Islet precursor cell (in vitro differentiated cells): ENCODE measurements around the gene CHST12.
"Not testable (repeated sequence)": the region's sequence is repeated elsewhere in the genome, so short reads cannot be mapped to it uniquely, and the experiment has no call there.

Experiments
- DNase-seq: peaks from one replicate; pipeline ENCODE4 v3.0.0-alpha.2; 2018

Gene CHST12

DNA sequence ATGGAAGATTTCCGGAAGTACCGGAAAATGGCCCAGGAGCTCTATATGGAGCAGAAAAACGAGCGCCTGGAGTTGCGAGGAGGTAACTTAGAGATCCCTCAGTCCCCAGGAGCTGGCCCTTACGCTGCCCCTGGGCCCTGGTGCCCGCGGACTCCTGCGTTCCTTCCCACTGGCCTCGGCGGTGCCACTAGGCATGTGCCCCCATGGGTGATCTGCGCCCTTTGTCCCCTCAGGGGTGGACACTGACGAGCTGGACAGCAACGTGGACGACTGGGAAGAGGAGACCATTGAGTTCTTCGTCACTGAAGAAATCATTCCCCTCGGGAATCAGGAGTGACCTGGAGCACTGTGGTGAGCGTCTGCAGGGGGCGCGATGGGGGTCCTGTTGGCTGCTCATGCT is 24.2 kb upstream of the CHST12 start:
- DNase-seq: no peak

DNA sequence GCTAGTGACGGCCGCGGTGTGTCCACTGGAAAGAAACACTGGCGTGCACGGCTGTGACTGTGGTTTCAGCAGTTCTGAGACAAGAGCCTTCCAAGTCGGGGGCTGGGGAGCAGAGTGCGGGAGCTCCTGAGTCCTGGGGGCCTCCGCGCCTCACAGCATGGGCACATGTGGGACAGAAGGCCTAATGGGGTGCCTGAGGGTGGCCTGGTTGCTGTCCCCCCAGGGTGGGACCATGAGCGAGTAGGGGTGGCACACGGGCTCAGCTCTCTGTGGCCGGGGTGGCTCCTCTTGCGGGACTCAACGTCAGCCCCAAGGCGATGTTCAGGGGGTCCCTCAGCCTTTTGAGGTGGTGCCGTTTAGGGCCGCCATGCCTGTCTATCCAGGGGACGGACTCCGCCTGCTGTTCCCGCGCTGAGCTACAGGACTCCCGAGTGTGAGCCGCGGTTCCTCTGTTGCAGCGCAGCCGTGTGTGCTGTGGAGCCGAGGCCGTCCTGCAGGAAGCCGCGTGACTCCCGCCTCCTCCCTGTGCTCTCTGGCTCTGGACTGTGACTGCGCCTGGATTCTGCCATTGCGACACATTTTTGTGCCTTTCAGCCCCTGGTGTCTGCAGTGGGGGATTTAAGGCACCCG is 23.5 kb upstream of the CHST12 start:
- DNase-seq: no peak

DNA sequence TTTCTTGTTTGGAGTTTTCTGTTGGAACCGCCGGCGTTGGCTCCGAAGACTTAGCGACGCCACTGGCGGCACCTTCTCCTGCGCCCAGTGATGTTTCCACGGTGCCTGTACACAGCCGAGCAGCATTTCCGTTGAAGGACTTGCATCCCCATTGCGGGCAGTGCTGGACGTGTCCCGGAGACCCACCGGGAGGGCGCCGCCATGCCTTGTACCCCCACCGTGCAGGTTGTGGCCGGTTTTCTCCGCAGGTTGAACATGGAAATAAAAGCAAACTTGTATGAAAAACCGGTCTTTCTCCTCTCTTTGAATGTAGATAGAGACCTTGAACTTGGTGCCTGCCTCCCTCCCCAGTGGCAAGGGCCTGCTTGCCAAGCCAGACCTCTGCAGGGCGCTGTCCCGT is 22.9 kb upstream of the CHST12 start:
- no peak for DNase-seq

DNA sequence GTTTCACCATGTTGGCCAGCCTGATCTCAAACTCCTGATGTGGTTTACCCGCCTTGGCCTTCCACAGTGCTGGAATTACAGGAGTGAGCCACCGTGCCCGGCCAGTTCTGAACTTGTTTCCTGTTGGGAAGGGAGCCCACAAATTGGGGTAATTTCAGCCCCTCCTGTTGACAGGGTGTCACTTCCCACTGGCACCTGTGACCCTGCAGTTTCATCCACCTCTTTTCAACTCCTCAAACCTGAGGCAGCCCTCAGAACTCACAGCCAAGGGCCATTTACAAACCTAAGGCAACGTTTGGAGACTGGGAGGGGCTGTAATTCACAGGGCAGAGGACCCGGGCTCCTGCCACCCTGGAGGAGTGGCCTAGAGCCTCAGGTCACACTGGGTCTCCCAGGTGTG is 22.2 kb upstream of the CHST12 start:
- DNase-seq: no peak

DNA sequence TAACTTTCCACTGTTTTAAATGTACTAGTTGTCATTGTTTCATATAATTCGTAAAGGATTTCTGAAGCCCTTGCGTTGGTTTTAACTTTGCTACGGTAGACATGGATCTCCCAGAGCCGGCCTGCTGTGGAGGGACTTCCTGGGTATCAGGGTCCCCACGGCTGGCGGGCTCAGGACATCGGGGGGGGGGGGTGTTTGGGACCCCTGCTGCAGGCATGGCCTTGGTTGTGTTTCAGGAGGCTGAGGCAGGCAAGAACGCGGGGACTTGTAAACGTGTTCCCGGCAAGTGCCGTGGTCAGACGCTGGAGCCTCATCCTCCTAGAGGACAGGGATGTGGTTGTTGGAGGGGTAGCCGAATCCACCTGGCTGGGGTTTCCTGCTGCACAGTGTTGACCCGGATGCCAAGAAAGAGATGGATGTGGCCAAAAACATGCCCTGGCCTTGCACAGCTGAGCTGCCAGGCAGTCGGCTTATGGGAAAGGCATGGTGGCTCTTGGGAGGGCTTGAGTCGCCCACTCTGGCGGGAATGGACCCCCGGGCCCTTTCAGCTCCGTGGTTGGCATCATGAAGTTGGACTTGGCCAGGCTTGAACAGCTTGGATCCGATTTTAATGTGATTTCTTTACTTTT is 21.4 kb upstream of the CHST12 start:
- DNase-seq: peak; percentile 52

DNA sequence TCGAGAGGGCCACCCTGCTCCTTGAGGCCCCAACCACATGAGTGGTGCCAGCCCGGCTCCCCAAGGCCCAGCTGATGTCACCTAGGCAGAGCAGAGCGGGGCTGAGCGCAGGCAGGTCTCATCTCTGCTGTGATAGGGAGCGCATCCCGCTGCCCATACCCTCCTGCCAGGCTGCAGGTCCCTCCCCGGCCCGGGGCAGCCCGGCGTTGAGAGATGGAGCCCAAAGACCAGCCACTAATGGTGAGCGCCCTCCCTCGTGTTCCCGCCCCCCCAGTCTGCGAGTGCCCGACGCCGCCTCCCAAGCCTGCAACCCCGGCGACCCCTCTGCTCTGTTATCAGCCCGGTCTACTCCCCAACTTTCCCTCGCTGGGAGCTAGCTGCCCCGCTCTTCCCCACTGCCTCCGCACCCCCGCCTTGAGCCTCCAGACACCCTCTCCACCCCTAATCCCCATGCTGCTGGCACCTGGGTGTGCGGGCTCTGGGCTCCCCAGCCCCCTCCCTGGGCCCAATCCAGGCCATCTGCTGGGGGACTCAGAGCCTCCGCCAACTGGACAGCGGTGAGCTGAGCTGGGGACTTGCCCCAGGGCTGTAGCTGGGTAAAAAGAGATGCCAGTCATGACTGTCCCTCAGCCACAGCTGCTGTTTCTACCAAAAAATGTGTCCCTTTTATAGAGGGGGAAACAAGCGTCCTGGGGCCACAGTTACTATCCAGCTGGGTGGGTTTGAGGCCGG is 19.7 kb upstream of the CHST12 start:
- no peak for DNase-seq

DNA sequence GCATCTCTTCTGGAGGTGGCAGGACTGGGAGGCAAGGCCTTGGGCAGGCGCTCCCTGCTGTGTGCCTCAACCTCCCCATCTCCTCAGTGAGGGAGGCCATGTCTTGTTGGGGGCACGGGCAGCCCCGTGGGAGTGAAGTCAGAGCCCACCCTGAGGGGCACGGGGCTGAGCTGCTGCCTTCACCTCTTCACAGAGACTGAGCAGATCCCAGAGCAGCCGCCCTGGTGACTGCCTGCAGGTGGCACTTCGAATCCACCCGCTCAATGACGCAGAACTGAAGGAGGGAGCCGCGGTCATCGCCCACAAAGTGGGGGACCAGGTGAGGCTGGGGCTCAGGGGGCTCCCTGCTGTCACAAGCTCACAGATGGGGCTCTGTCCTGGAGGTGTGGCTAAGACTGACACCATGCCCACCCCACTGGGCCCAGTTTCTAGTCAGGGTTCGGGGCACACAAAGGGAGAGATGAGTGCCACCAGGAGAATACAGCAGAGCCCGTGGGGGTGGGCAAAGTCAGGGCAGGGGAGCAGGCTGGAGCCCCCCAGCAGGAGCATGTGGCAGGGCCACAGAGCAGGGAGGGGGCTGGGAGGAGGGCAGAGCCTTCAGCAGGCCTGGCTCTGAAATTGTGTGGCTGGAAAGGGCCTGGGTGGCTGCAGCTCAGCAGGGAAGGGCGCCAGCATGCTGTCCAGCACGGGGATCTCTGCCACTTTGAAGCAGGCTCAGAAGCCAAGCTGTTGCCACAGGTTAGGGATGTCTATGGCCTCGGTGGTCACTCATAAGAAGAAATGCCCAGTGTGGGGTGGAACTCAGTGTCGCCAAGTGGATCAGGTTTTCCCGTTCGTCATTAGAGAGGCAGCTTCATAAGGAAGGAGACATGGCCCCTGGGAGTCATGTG is 18.8 kb upstream of the CHST12 start:
- peak; percentile 51 for DNase-seq

DNA sequence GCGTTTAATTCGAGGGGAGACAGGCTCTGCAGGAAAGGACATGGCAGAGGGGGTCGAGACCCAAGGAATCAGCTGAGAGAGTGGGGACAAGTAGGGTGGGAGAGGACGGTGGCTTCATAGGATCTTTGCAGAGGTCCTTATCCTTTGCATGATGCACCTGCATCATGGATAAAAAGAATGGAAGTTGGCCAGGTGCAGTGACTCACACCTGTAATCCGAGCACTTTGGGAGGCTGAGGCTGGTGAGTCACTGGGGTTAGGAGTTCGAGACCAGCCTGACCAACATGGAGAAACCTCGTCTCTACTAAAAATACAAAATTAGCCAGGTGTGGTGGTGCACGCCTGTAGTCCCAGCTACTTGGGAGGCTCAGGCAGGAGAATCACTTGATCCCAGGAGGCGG is 17.3 kb upstream of the CHST12 start:
- DNase-seq: not testable (repeated sequence)

DNA sequence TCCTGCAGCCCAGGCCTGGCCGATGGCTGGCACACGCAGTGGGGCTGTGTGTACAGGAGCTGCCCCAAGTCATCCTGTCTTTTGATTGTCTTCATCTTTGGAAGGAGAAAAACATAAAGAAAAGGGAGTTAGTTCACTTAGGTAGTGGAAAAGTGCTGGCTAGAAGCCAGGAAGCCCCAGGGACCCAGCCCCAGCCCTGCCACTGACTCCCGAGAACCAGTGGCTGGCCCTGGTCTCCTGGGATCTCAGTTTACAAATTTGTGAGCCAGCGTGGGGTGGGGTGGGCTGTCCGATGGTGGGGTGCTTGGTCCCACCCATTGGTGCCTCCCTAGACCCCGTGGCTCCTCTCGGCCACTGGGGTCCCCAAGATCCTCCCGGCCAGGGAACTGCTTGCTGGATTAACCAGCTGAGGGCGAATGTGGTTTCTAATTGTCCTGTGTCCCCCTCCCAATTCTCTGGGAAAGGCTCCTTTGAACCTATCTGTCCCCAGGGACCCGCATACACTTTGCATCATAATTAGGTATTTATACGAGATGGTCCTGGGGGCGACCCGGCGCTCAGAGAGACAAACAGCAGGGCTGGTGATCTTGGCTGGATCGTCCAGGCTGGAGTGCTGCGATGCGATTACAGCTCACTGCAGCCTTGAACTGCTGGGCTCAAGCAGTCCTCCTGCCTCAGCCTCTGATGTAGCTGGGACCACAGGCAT is 16.3 kb upstream of the CHST12 start:
- no peak for DNase-seq

DNA sequence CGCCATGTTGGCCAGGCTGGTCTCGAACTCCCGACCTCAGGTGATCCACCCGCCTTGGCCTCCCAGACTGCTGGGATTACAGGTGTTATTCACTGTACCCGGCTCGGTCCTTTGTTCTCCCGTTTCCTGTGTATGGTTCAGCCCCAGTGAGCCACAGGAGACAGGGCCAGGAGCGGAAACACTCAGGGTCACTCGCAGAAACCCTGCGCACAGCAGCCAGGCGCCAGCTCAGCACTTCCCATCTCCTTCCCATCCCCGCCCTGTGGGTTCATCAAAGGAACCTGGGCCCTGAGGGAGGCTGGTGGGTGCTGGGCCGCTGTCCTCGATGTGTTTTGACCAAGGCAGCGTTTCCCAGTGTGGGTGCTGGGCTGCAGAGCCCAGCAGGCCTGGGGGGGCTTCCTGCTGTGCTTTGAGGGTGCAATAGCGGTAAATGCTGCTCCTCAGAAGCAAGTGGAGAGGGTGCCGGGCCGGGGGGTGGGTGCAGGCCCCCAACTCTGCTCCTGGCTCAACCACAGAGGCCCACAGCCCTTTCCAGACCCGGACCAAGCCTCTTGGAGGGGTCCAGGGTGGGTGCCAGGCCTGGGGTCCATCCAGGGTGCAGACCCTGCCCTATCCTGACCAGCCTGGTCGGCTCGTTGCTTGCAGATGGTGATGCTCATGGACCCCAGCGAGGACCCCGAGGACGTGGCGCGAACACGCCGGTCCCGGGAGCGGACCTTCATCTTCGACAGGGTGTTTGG is 15.3 kb upstream of the CHST12 start:
- peak; percentile 49 for DNase-seq

DNA sequence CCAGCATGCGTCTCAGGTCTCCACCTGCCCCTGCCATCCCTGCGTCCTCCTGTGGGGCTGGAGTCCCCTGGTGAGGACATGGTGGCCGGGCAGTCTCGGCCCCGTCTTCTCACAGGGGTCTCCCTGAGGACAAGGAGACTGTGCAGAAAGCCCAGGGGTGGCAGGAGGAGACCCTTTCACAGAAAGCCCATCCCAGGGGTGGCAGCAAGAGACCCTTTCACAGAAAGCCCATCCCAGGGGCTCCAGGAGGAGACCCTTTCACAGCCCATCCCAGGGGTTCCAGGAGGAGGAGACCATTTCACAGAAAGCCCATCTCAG is 14.8 kb upstream of the CHST12 start:
- DNase-seq: no peak

DNA sequence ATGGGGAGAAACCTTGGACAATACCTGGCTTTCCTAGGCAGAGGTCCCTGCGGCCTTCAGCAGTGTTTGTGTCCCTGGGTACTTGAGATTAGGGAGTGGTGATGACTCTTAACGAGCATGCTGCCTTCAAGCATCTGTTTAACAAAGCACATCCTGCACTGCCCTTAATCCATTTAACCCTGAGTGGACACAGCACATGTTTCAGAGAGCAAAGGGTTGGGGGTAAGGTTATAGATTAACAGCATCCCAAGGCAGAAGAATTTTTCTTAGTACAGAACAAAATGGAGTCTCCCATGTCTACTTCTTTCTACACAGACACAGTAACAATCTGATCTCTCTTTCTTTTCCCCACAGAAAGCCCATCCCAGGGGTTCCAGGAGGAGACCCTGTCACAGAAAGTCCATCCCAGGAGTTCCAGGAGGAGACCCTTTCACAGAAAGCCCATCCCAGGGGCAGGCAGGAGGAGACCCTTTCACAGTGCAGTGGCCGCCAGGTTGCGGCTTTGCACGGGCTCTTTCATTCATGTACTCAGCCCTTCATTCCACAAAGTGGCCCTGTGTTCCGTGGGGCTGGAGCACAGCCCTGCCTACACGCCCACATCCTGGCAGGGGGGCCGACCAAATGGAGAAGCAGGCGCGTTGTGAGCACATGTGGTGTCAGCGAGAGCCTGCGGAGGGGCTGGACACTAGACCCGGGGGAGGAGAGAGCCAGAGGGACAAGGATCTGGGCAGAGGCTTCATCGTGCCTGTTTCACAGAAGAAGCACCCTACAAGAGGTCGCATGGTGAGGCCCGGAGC is 13.2 kb upstream of the CHST12 start:
- DNase-seq: peak; percentile 50

DNA sequence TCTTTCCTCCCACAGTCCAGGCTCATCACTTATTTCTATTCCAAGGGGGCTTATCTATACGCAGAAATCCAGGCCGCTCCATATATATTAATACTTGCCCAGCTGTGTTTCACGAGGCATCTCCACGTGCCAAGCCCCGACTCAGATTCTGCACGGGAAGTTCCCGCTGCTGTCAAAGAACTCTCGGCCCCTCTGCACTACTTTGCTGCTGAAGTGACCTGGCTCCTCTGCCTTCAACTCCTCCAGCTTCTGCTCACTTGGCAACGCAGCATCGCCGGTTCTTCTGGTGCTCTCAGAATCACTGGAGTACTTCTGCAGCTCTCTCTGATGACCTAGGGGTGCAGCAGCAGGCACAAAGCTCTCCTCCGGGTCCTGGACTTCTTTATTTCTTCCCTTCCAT is 9.7 kb upstream of the CHST12 start:
- no peak for DNase-seq

DNA sequence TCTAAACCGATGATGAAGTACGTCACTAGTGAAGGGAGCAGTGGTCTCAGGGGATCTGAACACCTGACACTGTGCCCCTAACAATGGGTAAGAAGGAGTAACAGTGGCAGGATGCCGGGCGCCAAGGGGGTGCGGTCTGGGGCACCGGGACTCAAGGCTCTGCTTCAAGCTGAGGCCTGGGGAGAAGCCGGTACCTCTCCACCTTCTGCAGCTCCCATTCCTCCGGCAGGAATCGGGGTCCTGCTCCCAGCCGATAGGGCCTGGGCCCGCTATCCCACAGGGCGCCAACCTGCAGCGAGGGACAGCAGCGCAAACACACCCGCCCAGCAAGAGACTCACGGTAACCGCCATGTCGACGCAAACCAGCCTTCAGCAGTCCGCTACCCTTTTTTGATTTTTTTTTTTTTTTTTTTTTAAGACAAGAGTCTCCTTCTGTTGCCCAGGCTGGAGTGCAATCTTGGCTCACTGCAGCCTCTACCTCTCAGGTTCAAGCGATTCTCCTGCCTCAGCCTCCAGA is 8.8 kb upstream of the CHST12 start:
- DNase-seq: no peak

DNA sequence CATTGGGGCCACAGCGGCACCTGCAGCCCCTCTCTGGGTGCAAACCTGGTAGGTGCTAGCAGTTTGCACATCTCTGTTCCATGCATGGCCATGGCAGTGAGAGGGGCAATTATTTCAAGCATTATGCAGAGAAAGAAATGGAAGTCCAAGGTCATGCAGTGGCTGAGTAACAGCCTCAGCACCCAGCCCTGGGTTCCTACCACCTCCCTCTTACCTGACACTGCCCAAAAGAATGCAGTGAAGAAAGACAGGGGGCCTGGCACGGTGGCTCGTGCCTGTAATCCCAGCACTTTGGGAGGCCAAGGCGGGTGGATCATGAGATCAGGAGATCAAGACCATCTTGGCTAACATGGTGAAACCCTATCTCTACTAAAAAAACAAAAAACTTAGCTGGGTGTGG is 4.9 kb upstream of the CHST12 start:
- no peak for DNase-seq

DNA sequence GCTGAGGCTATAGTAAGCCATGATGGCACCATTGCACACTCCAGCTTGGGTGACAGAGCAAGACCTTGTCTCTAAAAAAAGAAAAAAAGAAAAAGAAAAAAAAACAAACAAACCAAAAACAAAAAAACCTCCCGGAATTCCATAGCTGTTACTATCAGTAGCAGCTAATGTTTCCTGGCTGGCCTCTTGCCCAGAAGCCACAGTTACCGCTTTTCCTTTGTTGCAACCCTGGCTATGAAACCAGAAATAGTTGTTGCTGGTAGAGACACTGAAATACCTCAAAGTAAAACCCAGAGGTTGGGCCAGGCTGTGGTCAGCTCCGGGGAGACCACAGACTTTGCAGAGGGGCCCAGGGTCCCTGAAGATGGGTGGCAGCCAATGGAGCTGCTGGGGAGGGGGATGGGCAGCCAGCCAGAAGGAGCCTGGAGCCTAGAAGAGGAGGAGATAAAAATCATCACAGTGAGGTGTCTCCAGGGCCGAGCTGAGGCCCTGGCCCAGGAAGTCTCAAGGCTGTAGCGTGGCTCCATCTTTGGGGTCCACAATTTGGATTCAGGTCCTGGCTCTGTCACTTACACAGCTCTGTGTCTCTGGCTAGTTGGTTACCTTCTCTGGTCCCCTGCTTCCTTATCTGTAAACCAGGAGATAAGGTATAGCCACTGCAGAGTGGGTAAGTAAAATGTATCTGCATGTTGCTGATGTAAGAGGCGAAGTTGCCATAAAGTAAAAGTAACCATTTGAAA is 3.4 kb upstream of the CHST12 start:
- peak; percentile 79 for DNase-seq

DNA sequence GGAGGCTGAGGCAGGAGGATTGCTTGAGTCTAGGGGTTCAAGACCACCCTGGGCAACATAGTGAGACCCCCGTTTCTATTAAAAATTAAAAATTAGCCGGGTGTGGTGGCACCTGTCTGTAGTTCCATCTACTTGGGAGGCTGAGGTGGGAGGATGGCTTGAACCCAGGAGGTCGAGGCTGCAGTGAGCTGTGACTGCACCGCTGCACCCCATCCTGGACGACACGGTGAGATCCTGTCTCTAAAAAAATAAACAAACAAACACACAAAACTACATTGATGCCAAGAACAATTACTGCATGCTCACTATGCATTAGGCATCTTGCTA is 761 bp upstream of the CHST12 start:
- DNase-seq: no peak

DNA sequence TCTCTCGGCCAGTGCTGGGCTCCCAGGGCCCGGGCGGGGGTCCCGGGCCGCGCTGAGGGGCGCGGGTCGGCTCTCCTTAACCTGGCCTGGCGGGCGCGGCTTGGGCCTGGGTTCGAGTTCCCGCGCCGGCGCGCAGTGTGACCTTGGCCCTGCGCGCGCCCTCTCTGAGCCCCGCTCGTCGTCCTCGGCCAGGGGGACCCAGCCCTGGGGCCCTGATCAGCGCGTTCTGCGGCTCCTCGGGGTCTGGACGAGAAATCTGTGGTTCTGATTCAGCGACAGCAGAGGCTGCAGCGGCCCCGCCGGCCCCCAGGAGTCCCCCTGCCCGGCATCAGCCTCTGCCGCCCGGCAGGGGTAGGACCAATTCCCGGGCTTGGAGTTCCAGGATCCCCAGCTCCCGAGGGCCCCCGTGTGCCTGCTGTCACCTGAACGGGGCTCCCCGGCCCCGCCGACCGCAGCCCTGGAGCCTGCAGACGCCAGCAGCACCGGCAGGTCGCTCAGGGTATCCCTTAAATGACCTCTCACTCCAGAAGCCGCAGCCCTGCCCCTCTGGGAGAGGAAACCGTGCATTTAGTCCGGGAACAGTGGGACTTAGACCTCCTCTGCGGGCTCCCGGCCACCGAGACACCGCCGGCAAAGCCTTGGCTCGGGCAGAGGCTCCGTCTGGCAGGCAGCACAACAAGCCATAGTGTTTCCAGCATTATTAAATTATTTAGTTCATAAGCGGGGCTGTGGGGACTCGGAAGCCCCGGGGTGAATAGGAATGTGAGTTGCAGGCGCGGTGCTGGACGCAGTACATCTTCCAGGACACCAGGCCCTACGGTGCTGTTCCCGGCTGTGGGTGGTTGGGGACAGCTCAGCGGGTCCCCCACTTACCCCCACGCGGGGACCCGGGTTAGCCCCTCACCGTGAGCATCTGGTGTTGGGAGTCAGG is 572 bp downstream of the CHST12 start:
- DNase-seq: peak; percentile 77

DNA sequence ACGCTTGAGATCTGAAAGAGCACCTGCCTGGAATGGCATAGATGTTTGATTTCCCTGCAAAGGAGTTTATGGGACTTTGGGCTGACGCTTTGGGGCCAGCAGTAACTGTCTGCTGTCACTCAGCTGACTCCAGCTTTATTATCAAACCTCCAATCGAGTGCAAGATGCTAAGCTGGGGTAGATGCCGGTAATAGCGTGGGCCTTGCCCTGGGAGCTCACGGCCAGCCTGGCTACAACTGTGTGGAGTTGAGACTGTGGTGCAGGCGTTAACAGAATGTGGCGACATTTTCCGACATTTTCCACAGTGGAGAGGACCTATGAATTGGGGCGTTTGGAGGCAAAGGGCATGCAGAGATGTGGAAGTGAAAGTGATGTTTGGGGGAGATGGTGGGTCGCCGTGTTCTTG is 1.3 kb downstream of the CHST12 start:
- DNase-seq: no peak
